HG02571 (cell line): Measurements from ENCODE around the gene BFSP1.

ENCODE experiments used
- ATAC-seq: cut with Tn5 transposase; IDR thresholded peaks from one replicate; pipeline ENCODE4 v1.9.1; 2021; ENCODE audit warnings: mild to moderate bottlenecking, moderate library complexity; ENCODE audit not compliant: unreplicated experiment

BFSP1 gene

GRCh38 chr20:17558154-17558940 is 27.2 kb upstream of the BFSP1 start:
- no peak for ATAC-seq

- no peak for ATAC-seq
These were observed 26.5 kb upstream of the BFSP1 start for GRCh38 chr20:17557675-17558006.

GRCh38 chr20:17556837-17557674 is 25.9 kb upstream of the BFSP1 start:
- no peak for ATAC-seq

GRCh38 chr20:17555106-17555505 is 23.9 kb upstream of the BFSP1 start:
- ATAC-seq, result no peak

DNA sequence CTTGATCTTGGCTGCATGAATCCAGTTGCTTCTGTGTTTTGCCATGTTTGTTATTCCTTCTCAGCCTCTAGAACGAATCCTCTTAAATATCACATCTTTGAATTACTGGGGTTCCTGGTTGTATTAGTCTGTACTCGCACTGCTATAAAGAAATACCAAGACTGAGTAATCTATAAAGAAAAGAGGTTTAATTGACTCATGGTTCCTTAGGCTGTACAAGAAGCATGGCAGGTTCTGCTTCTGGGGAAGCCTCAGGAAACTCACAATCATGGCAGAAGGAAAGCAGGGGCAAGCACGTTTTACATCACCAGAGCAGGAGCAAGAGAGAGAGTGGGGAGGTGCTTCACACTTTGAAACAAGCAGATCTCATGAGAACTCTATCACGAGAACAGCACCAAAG is 18.0 kb upstream of the BFSP1 start:
- ATAC-seq, result no peak

GRCh38 chr20:17545127-17545526 is 13.9 kb upstream of the BFSP1 start:
- ATAC-seq, result no peak

GRCh38 chr20:17543531-17544131 is 12.5 kb upstream of the BFSP1 start:
- no peak for ATAC-seq

GRCh38 chr20:17542993-17543412 is 11.8 kb upstream of the BFSP1 start:
- ATAC-seq, result no peak

GRCh38 chr20:17542481-17542880 is 11.3 kb upstream of the BFSP1 start:
- no peak for ATAC-seq

DNA sequence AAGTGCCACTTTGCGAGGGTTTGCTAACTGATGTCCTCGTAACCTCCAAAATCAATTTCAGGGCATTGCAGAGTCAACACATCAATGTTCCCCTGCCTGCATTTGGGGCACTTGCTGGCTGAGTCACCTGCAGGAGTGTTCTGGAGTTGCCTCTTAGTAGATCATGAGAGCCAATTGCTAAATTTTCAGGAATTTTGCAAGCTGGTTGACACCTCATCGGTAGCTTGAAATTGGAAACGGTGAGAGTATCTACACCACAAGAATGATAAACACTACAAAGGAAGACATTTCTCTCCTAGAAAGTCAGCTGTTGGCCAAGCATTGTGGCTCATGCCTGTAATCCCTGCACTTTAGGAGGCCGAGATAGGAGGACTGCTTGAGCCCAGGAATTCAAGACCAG is 10.8 kb upstream of the BFSP1 start:
- ATAC-seq, result no peak

GRCh38 chr20:17541596-17541995 is 10.4 kb upstream of the BFSP1 start:
- no peak for ATAC-seq

GRCh38 chr20:17538517-17539170 is 7.5 kb upstream of the BFSP1 start:
- peak; percentile 63 for ATAC-seq

- ATAC-seq, result no peak
These were observed 6.8 kb upstream of the BFSP1 start for GRCh38 chr20:17537959-17538358.

DNA sequence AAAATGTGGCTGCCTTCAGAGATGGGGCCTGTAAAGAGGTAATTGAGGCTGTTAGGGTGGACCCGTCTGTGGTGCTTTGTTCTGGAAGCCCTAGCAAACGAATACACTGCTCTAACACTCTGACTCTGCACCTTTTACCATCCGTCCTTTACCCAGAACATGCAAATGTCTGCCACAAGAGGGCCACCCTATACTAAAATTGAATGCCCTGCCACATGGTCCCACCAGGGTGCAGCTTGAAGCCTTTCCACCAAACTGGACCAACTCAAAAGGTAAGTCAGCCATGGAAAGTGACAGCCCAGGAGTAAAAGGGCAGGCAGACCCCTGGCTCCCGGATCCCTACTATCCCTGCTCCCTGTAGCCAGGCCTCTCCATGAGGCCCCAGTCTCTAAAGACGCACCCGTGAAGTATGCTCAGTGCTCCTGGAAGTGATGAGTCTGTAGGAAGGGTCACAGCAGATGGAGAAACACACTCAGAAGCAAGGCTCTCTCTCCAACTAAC is 5.8 kb upstream of the BFSP1 start:
- ATAC-seq, result peak; percentile 77

GRCh38 chr20:17534077-17534476 is 2.9 kb upstream of the BFSP1 start:
- no peak for ATAC-seq

- ATAC-seq, result no peak
These were observed 2.2 kb upstream of the BFSP1 start for GRCh38 chr20:17533396-17533795.

- no peak for ATAC-seq
These were observed 466 bp upstream of the BFSP1 start for GRCh38 chr20:17531665-17532025.

GRCh38 chr20:17530153-17530552 is 1.0 kb downstream of the BFSP1 start:
- ATAC-seq, result no peak

GRCh38 chr20:17529586-17529985 is 1.6 kb downstream of the BFSP1 start:
- ATAC-seq, result no peak

GRCh38 chr20:17525650-17526049 is 5.5 kb downstream of the BFSP1 start:
- no peak for ATAC-seq

DNA sequence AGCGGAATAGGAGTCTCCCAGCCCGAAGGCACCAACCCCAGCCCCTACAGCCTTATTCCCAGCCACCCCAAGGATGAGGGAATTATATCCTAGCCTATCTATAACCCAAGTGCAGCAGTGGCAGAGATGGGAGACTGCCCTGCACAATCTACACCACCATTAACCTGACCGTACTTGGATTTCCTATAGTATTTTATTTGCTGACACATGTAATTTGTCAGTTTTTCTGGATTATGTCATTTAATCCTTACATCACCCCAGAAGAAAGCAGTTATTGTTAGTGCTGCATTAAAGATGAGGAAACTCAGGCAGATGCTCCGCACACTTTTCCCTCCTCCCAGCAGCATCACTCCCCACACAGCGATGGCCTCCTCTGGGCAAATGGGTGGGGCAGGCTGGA is 6.0 kb downstream of the BFSP1 start:
- ATAC-seq, result no peak
